NOMO-1 treated with DMSO at 0.1 percent for 48 hours (cell line): Measurements from ENCODE around the gene TYMS.

ENCODE experiments used
- DNase-seq: peaks from one replicate; lab custom pipeline; 2025; ENCODE audit not compliant: unreplicated experiment; lab: John Stamatoyannopoulos, UW

The TYMS gene

DNA sequence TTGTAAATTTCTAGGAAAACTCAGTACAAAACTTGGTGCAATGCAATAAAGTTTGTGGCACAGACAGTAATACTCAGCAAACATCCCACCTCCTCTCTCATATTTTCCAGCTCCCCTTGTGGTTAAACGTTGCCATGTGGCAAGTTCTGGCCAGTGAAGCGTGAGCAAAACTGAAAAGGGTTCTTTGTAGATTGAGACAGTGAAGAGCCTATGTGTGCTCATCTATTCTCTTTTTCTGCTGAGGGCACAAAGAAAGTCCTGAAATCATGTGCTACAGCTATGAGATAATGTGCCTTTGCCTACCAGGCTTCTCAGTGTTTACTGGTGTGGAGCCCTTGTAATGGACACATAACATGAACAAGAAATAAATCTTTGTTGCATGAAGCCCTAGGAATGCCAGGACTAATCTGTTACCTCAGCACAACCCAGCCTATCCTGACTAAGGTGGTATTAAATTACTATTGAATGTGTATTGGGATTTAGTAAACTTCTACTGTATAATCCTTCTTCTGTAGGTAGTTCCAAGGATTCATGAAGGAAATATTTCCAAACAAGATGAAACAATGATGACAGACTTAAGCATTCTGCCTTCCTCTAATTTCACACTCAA is 13.0 kb upstream of the TYMS start:
- no peak for DNase-seq

- no peak for DNase-seq
Observed at GRCh38 chr18:647304-647703, 10.1 kb upstream of the TYMS start.

GRCh38 chr18:649341-649740 is 8.1 kb upstream of the TYMS start:
- DNase-seq, result no peak

DNA sequence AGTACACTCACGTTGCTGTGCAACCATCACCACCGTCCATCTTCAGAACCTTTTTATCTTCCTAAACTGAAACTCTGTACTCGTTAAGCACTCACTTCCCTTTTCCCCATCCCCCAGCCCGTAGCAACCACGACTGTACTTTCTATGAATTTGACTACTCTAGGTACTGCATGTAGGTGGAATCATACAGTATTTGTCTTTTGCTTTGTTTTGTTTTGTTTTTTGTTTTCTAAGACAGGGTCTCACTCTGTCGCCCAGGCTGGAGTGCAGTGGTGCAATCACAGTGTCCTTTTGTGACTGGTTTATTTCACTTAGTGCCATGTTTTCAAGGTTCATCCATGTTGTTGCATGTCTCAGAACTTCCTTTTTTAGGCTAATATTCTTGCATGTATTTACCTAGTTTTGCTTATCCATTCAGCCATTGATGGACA is 7.0 kb upstream of the TYMS start:
- peak; percentile 90 for DNase-seq

DNA sequence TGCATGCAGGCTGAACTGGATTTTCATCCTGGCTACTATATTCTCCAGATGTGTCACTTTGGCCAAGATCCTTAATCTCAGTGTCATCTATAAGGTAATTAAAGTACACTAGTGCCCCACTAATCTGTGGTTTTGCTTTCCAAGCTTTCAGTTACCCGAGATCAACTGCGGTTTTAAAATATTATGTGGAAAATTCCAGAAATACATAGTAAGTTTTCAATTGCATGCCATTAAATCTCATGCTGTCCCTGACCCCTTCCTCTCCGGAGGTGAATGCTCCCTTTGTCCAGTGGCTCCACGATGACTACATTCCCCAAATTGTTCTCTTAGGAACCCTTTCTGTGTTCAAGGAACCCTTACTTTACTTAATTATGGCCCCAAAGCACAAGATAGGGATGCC is 5.3 kb upstream of the TYMS start:
- no peak for DNase-seq

DNA sequence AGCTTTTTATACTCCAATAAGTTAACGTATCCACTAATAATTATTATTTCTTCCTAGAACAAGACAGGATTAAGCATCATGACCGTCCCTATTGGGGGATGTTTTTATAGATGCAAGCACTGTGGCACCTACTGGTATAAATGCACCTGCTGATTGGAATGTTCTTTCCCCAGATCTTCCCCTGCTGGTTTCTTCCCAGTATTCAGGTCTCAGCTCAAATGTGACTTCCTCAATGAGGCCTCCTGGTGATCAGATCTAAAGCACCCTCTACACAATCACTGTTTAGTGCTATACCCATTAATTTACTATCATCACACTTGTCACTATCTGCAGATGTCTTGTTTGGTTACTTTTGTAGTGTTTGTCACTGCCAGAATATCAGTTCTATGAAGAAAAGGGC is 3.9 kb upstream of the TYMS start:
- DNase-seq, result no peak

DNA sequence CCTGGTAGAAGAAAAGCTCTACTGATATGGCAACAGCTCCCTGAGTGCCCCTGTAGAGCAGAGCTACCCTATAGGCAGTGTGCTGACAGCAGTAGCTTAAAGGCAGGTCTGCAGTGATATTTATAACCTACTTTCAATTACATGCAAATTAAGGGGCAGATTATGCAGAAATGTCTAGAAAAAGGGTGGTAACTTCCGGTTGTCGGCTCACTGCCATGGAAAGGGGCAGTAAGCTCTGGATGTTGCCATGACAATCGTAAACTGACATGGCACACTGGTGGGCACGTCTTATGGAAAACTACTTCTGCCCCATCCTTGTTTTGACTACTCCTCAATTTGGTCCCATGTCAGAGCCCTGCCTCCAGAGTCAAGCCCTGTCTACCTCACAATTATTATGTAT is 2.9 kb upstream of the TYMS start:
- DNase-seq, result no peak

DNA sequence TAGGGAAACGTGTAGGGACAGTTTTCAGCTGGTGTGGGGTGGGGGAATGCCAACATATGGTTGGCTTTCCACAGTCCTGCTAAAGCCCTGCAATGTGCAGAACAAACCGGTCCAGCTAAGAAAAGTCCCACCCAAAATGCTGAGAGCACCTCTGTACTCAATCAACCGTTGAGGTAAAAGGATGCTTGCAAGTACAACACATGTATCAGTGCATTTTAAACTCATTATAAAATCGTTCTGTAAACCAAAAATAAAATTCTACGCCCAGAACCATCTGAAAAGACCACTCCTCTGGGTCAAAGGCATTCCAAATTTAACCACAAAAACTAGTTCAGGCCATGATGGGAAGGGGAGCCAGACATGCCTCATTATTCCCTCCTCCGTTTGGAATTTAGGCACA is 2.0 kb upstream of the TYMS start:
- DNase-seq, result no peak

GRCh38 chr18:658001-658946 is 821 bp downstream of the TYMS start:
- DNase-seq, result peak; percentile 90

- DNase-seq, result no peak
Observed at GRCh38 chr18:658947-659533, 1.6 kb downstream of the TYMS start.

GRCh38 chr18:659597-659996 is 2.1 kb downstream of the TYMS start:
- DNase-seq, result no peak

GRCh38 chr18:662197-662596 is 4.7 kb downstream of the TYMS start:
- DNase-seq, result no peak

DNA sequence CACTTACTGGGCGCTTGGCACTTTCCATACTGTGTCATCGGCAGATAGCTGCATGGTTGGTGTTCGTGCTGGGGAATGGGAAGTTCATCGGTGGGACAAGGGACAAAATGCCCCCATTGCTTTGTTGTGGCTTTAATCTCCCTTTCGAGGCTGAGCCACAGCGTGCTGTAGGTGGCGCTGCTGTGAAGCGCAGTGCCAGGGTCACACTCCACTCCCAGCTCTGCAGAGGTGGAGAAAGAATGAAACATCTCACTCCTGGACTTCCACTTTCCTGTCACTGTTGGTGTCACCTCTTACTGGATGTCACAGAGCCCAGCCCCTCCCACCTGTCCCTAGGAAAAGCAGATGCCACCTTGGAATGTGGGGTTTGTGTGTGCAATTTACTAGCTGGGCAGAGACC is 8.7 kb downstream of the TYMS start:
- no peak for DNase-seq

DNA sequence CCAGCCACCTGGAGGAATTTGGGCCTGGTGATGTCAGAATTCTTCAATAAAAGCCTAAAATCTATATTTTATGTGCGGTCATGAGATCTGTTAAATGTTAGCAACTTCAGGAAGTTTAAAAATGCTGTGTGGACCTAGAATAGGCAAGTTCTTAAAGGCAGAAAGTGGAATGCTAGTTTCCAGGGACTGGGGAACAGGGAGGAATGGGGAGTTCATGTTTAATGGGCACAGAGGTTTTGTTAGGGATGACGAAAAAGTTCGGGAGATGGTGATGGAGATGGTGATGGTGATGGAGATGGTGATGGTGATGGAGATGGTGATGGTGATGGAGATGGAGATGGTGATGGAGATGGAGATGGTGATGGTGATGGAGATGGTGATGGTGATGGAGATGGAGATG is 9.2 kb downstream of the TYMS start:
- no peak for DNase-seq

DNA sequence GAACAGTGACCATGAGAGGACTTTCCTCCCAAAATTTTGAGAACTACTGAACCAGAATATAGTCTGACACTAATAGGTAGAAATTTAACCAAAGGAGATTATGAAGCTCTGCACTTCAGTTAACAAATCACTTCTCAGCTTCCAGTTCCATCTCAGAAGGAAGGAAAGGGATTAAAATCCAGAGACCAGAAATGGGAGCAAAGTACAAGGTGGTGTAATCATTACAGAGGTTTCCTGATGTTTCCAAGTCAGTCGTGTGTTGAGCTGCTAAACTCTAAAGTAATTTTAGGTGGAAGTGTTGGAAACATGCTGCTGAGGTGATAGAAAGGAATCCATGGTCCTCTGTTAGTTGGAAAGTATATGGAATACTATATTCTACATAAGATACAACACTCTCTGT is 10.8 kb downstream of the TYMS start:
- DNase-seq, result no peak

DNA sequence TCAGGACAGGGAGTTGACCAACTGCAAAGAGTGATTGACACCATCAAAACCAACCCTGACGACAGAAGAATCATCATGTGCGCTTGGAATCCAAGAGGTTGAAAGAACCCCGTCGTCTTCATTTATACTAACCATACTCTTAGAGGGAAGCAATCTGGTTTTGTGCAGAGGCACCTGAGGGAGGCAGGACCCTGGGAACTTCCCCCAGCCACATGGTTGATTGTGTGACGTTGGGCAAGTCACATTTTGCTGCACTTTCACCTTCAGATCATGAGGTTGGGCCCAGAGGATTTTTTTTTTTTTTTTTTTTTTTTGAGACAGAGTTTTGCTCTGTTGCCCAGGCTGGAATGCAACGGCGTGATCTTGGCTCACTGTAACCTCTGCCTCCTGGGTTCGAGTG is 11.6 kb downstream of the TYMS start:
- no peak for DNase-seq

DNA sequence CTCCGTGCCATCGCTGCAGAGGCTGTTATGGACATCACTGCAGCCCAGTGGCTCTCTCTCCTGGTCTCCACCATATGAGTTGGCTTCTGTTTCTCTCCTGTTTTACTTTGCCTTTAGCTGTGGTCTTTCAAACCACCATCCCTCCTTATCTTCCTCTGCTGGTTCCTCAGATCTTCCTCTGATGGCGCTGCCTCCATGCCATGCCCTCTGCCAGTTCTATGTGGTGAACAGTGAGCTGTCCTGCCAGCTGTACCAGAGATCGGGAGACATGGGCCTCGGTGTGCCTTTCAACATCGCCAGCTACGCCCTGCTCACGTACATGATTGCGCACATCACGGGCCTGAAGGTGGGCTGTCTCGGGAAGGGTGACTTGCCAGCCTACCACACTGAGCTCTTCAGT is 13.1 kb downstream of the TYMS start:
- DNase-seq, result no peak

GRCh38 chr18:671405-671804 is 14.0 kb downstream of the TYMS start:
- no peak for DNase-seq

- DNase-seq, result no peak
Observed at GRCh38 chr18:673317-673716, 15.9 kb downstream of the TYMS start.

GRCh38 chr18:673769-674168 is 16.3 kb downstream of the TYMS start:
- no peak for DNase-seq

- DNase-seq, result no peak
Observed at GRCh38 chr18:675307-675706, 17.9 kb downstream of the TYMS start.

GRCh38 chr18:676069-676468 is 18.6 kb downstream of the TYMS start:
- no peak for DNase-seq
